Trophoblast cell (in vitro differentiated cells and primary cell): ENCODE measurements around the gene PURB.

Source experiments
- DNase-seq, 2 donors: peaks; one replicate each; pipeline ENCODE4 v3.0.0-alpha.2; 2016
- H2AFZ ChIP-seq: 2 replicates; pipeline ENCODE4 v1.6.1; 2013; ENCODE audit warnings: low read length, moderate library complexity, mild to moderate bottlenecking; ENCODE audit not compliant: insufficient read depth, poor library complexity
- H2AK5ac ChIP-seq: 2 replicates; pipeline ENCODE4 v1.6.1; 2013; ENCODE audit warnings: mild to moderate bottlenecking, low read length
- H2BK120ac ChIP-seq: 2 replicates; pipeline ENCODE4 v1.6.1; 2013; ENCODE audit warnings: low read length, mild to moderate bottlenecking, moderate library complexity; ENCODE audit not compliant: insufficient read depth, poor library complexity
- H2BK12ac ChIP-seq: 2 replicates; pipeline ENCODE4 v1.6.1; 2013; ENCODE audit warnings: mild to moderate bottlenecking, low read length, moderate library complexity
- H2BK5ac ChIP-seq: 2 replicates; pipeline ENCODE4 v1.6.1; 2013; ENCODE audit warnings: low read length, low read depth, moderate library complexity, mild to moderate bottlenecking; ENCODE audit not compliant: poor library complexity
- H3K14ac ChIP-seq: 2 replicates; pipeline ENCODE4 v1.6.1; 2013; ENCODE audit warnings: mild to moderate bottlenecking, low read length
- H3K18ac ChIP-seq: 2 replicates; pipeline ENCODE4 v1.6.1; 2013; ENCODE audit warnings: mild to moderate bottlenecking, low read length
- H3K23ac ChIP-seq: 2 replicates; pipeline ENCODE4 v1.6.1; 2013; ENCODE audit warnings: low read length
- H3K27ac ChIP-seq: 2 replicates; pipeline ENCODE4 v1.5.1; 2013; ENCODE audit warnings: low read depth, mild to moderate bottlenecking, inconsistent platforms, low read length, moderate library complexity
- H3K27me3 ChIP-seq: 2 replicates; pipeline ENCODE4 v1.6.1; 2013; ENCODE audit warnings: inconsistent platforms, mild to moderate bottlenecking, low read length, moderate library complexity; ENCODE audit not compliant: insufficient read depth
- H3K36me3 ChIP-seq, 2 experiments: 1 replicate in 1 of 2; 2 replicates in 1 of 2; pipeline ENCODE4 v1.6.1; 2013; ENCODE audit warnings: low read length in 2 of 2, mild to moderate bottlenecking in 2 of 2, moderate library complexity in 1 of 2; ENCODE audit not compliant: insufficient read depth in 2 of 2, control insufficient read depth in 1 of 2
- H3K4ac ChIP-seq: 2 replicates; pipeline ENCODE4 v1.6.1; 2013; ENCODE audit warnings: low read depth, mild to moderate bottlenecking, low read length, moderate library complexity
- H3K4me1 ChIP-seq, 2 experiments: 1 replicate in 1 of 2; 2 replicates in 1 of 2; pipeline ENCODE4 v1.6.1; 2013; ENCODE audit warnings: low read length in 2 of 2, mild to moderate bottlenecking in 2 of 2, moderate library complexity in 1 of 2; ENCODE audit not compliant: insufficient read depth in 2 of 2, control insufficient read depth in 1 of 2
- H3K4me2 ChIP-seq: 2 replicates; pipeline ENCODE4 v1.6.1; 2013; ENCODE audit warnings: inconsistent platforms, mild to moderate bottlenecking, low read length, moderate library complexity
- H3K4me3 ChIP-seq: 2 replicates; pipeline ENCODE4 v1.5.1; 2013; ENCODE audit warnings: mild to moderate bottlenecking, low read depth, low read length, inconsistent platforms
- H3K79me1 ChIP-seq: one replicate; pipeline ENCODE4 v1.6.1; 2013; ENCODE audit warnings: low read length
- H3K79me2 ChIP-seq: 2 replicates; pipeline ENCODE4 v1.6.1; 2013; ENCODE audit warnings: low read length, mild to moderate bottlenecking; ENCODE audit not compliant: control insufficient read depth, insufficient read depth, poor library complexity
- H3K9ac ChIP-seq: 2 replicates; pipeline ENCODE4 v1.6.1; 2013; ENCODE audit warnings: mild to moderate bottlenecking, low read length
- H3K9me3 ChIP-seq: 2 replicates; pipeline ENCODE4 v1.6.1; 2013; ENCODE audit warnings: low read depth, mild to moderate bottlenecking, control low read depth, inconsistent platforms, low read length; ENCODE audit not compliant: insufficient read depth
- H4K12ac ChIP-seq: 2 replicates; pipeline ENCODE4 v1.6.1; 2013; ENCODE audit warnings: low read depth, mild to moderate bottlenecking, low read length, moderate library complexity
- H4K8ac ChIP-seq: 2 replicates; pipeline ENCODE4 v1.6.1; 2013; ENCODE audit warnings: low read depth, mild to moderate bottlenecking, low read length, moderate library complexity
- H4K91ac ChIP-seq: one replicate; pipeline ENCODE4 v1.6.1; 2013; ENCODE audit warnings: low read depth, mild to moderate bottlenecking, low read length, moderate library complexity
- WGBS: extraction: QIAGEN DNeasy Blood & Tissue Kit; methylation state at CpG from one replicate; pipeline ENCODE4 v1.1.7; 2013; ENCODE audit warnings: missing lambda C conversion rate; ENCODE audit not compliant: insufficient read length, insufficient coverage; ENCODE audit errors: extremely low coverage; 5-methylcytosine and 5-hydroxymethylcytosine counted together

Gene PURB

DNA sequence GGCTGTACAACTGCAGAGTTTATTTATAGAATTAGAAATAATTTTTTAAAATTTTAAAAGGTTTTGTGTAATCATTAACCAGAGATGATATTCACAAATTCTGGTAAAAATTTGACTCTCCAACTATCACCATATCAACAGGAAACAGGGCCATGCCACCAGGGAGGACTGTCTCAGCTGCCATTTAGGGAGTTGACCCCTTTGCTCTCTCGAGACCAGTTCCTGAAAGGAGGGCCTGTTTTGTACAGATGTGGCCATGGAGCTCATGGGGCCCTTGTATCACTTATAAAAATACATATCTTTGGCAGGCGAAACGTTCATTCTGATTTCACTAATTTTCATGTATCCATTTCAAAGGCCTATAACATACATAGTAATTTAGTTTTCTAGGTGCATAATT is 57.8 kb downstream of the PURB start:
- Histone ChIP-seq H3K9ac (no peak overlapping the region), H3K4me2 (no peak overlapping the region), H3K4me3 (no peak overlapping the region), H2AK5ac (no peak overlapping the region), H4K12ac (no peak overlapping the region), H3K36me3 (peaks cover 16 to 28% of the 10 kb centered on the region in 2 experiments), H2AFZ (no peak overlapping the region), H3K18ac (no peak overlapping the region), H2BK5ac (no peak overlapping the region), H3K27ac (no peak overlapping the region), H3K14ac (no peak overlapping the region), H3K4ac (no peak overlapping the region), H4K8ac (no peak overlapping the region), H3K27me3 (no peaks in the 10 kb centered on the region), H3K9me3 (no peaks in the 10 kb centered on the region), H2BK12ac (no peak overlapping the region), H3K79me1 (no peaks in the 10 kb centered on the region), H2BK120ac (no peak overlapping the region), H3K23ac (no peak overlapping the region), H3K79me2 (no peaks in the 10 kb centered on the region), H4K91ac (no peak overlapping the region), H3K4me1 (peaks cover 8 to 20% of the 10 kb centered on the region in 2 experiments)
- no peak for DNase-seq
- no CpG with 5 or more reads among the region's 3 CpGs for WGBS
